ENCODE data around the gene RMND5B. TPM values are rescaled to one million over a fixed set of nuclear protein-coding genes. Genes with fewer than 3 reads are reported as not detected.

Gene RMND5B
- total and polyA plus RNA-seq, 4 donors, result 13.4 to 24.8 (median 21.7) TPM

- H3K9ac ChIP-seq (ENCODE audit: low read depth in 1 of 2, low read length in 2 of 2), result no peak overlapping the region
- H3K27me3 ChIP-seq (ENCODE audit: control insufficient read depth in 4 of 4, insufficient read depth in 4 of 4, low read length in 3 of 4), result peaks cover 0 to 10% (median under 1%) of the 10 kb centered on the region in 4 donors
- no peak for DNase-seq (ENCODE audit: low spot score)
- H3K27ac ChIP-seq (ENCODE audit: low read depth in 1 of 2, low read length in 2 of 2), result no peak overlapping the region
- H3K36me3 ChIP-seq (ENCODE audit: control insufficient read depth in 4 of 4, insufficient read depth in 3 of 4, low read depth in 1 of 4, low read length in 3 of 4), result no peaks in the 10 kb centered on the region
- no peaks in the 10 kb centered on the region for H3K9me3 ChIP-seq (ENCODE audit: control insufficient read depth in 4 of 4, low read length in 3 of 4)
- WGBS, result 15% methylated on average over 28 of the region's 28 CpGs
- peaks cover 5 to 15% (median 9%) of the 10 kb centered on the region in 4 donors for H3K4me1 ChIP-seq (ENCODE audit: control insufficient read depth in 4 of 4, insufficient read depth in 4 of 4, low read length in 3 of 4)
- TF ChIP-seq GABPA (IDR thresholded peaks at IDR 0.05 in 1 of 2, conservative IDR thresholded peaks at IDR 0.05 in 1 of 2), result no peak
- TF ChIP-seq CTCF (IDR thresholded peaks at IDR 0.05; ENCODE audit: low read depth, low read length, missing input control), result no peak
- no peak for TF ChIP-seq HNF4A (conservative IDR thresholded peaks at IDR 0.05)
- no peak for TF ChIP-seq YY1 (IDR thresholded peaks at IDR 0.05)
- TF ChIP-seq MAX (IDR thresholded peaks at IDR 0.05), result no peak
- no peak for TF ChIP-seq RAD21 (IDR thresholded peaks at IDR 0.05)
- no peak for TF ChIP-seq JUND (IDR thresholded peaks at IDR 0.05)
- no peak overlapping the region for H3K4me3 ChIP-seq (ENCODE audit: low read depth in 1 of 3, low read length in 3 of 3)
Measured at GRCh38 chr5:178114325-178115135, 16.3 kb upstream of the RMND5B start.

DNA sequence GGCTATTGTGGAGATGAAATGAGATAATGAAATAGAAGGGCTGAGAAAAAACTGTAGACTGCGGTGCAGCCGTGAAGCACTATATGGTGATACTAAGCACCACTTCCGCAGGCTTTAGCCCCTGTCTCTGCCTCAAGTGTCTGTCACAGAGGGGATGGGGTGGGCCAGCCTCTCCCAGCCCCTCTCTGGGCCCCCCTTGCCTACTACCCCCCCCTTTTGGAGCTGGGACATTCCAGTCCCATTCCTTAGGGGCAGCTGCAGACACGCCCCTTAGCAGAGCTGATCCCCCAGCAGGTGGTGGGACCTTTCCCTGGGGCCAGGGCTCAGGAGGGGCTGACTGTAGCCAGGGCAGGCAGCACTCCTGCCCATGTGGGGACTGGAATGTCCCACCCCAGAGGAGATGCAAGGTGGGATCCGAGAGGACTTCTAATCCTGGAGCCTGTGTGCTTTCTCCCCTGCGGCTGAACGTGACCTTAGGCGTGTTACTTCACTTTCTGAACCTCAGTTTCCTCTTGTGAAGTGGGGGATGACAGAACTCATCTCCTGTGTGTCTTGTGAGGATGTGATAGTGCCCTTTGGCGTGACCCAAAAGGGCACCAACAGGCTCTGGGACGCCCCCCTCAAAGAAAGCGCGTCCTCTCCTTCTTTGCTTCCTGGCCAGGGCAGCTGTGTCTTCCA lies 15.5 kb upstream of the RMND5B start:
- no peak overlapping the region for H3K27ac ChIP-seq (ENCODE audit: low read depth in 1 of 2, low read length in 2 of 2)
- DNase-seq (ENCODE audit: low spot score), result no peak

More for the DNA sequence above, 15.5 kb upstream of the RMND5B start:
- no peak overlapping the region for H3K4me3 ChIP-seq (ENCODE audit: low read depth in 1 of 3, low read length in 3 of 3)
- H3K9ac ChIP-seq (ENCODE audit: low read depth in 1 of 2, low read length in 2 of 2), result no peak overlapping the region
- no peaks in the 10 kb centered on the region for H3K36me3 ChIP-seq (ENCODE audit: control insufficient read depth in 4 of 4, insufficient read depth in 3 of 4, low read depth in 1 of 4, low read length in 3 of 4)
- 39% methylated on average over 12 of the region's 12 CpGs for WGBS
- TF ChIP-seq MAX (IDR thresholded peaks at IDR 0.05), result no peak
- no peak for TF ChIP-seq FOXA1 (IDR thresholded peaks at IDR 0.05)
- no peak for TF ChIP-seq HNF4G (IDR thresholded peaks at IDR 0.05)
- no peak for TF ChIP-seq FOXA2 (IDR thresholded peaks at IDR 0.05)
- no peak for TF ChIP-seq HNF4A (conservative IDR thresholded peaks at IDR 0.05)
- no peak for TF ChIP-seq RAD21 (IDR thresholded peaks at IDR 0.05)
- TF ChIP-seq JUND (IDR thresholded peaks at IDR 0.05), result no peak
- no peak for TF ChIP-seq NR2F2 (IDR thresholded peaks at IDR 0.05)
- no peak for TF ChIP-seq REST (IDR thresholded peaks at IDR 0.05)
- TF ChIP-seq CTCF (IDR thresholded peaks at IDR 0.05; ENCODE audit: low read depth, low read length, missing input control), result no peak
- TF ChIP-seq YY1 (IDR thresholded peaks at IDR 0.05), result no peak
- TF ChIP-seq RXRA (IDR thresholded peaks at IDR 0.05), result no peak
- no peak for TF ChIP-seq ZBTB33 (IDR thresholded peaks at IDR 0.05)
- TF ChIP-seq TAF1 (conservative IDR thresholded peaks at IDR 0.05), result no peak
- peaks cover 0 to 10% (median under 1%) of the 10 kb centered on the region in 4 donors for H3K27me3 ChIP-seq (ENCODE audit: control insufficient read depth in 4 of 4, insufficient read depth in 4 of 4, low read length in 3 of 4)
- H3K9me3 ChIP-seq (ENCODE audit: control insufficient read depth in 4 of 4, low read length in 3 of 4), result no peaks in the 10 kb centered on the region
- peaks cover 5 to 15% (median 9%) of the 10 kb centered on the region in 4 donors for H3K4me1 ChIP-seq (ENCODE audit: control insufficient read depth in 4 of 4, insufficient read depth in 4 of 4, low read length in 3 of 4)

Measured in liver (tissue), 9 donors.